HEK293T (cell line): ENCODE results near the gene EMP2.

Experiments used
- FOXA1 ChIP-seq: fragments of 450-650 bp; IDR thresholded peaks from 2 replicates; pipeline ENCODE4 v1.6.1; 2016; ENCODE audit warnings: mild to moderate bottlenecking
- FOXK2 ChIP-seq: fragments of 450-650 bp; IDR thresholded peaks from 2 replicates; pipeline ENCODE4 v1.6.1; 2016; ENCODE audit warnings: mild to moderate bottlenecking
- FOXM1 ChIP-seq: fragments of 450-650 bp; IDR thresholded peaks from 2 replicates; pipeline ENCODE4 v1.6.1; 2017; ENCODE audit warnings: mild to moderate bottlenecking, borderline replicate concordance
- HDGF ChIP-seq: fragments of 450-650 bp; IDR thresholded peaks from 2 replicates; pipeline ENCODE4 v1.6.1; 2017; ENCODE audit warnings: antibody characterized with exemption, borderline replicate concordance
- L3MBTL2 ChIP-seq: fragments of 450-650 bp; conservative IDR thresholded peaks from 2 replicates; pipeline ENCODE4 v1.6.1; 2016; ENCODE audit warnings: mild to moderate bottlenecking
- NFRKB ChIP-seq: fragments of 450-650 bp; IDR thresholded peaks from 2 replicates; pipeline ENCODE4 v1.6.1; 2016; ENCODE audit warnings: mild to moderate bottlenecking, moderate library complexity
- PKNOX1 ChIP-seq: fragments of 450-650 bp; IDR thresholded peaks from 2 replicates; pipeline ENCODE4 v1.6.1; 2016
- SP1 ChIP-seq: fragments of 450-650 bp; IDR thresholded peaks from 2 replicates; pipeline ENCODE4 v1.6.1; 2017
- SUZ12 ChIP-seq: fragments of 450-650 bp; IDR thresholded peaks from 2 replicates; pipeline ENCODE4 v1.6.1; 2016; ENCODE audit warnings: mild to moderate bottlenecking
- TARDBP ChIP-seq: fragments of 450-650 bp; IDR thresholded peaks from 2 replicates; pipeline ENCODE4 v1.6.1; 2016
- ZNF384 ChIP-seq: fragments of 450-650 bp; IDR thresholded peaks from 2 replicates; pipeline ENCODE4 v1.6.1; 2016

GRCh38 chr16:10518479-10519041 is 61.8 kb downstream of the EMP2 start:
- TF ChIP-seq FOXM1 (no peak), ZNF384 (no peak), SUZ12 (no peak), TARDBP (no peak), FOXA1 (no peak), SP1 (no peak), HDGF (no peak), FOXK2 (no peak), NFRKB (no peak), PKNOX1 (no peak), L3MBTL2 (no peak)
